Stimulated activated CD8-positive, alpha-beta memory T cell treated with anti-CD3 and anti-CD28 coated beads, Interleukin-12 subunit alpha, Interleukin-12 subunit beta, amount 100 ng/mL, for 4 hours (primary cell): ENCODE results near the gene PHF13.
A peak's percentile ranks its signal among the peaks of the same experiment; 100 is the strongest.
"Not testable (repeated sequence)": the region's sequence is repeated elsewhere in the genome, so short reads cannot be mapped to it uniquely, and the experiment has no call there.

Experiments used
- DNase-seq: peaks from one replicate; pipeline ENCODE4 v3.0.0-alpha.2; 2020; ENCODE audit warnings: low read depth

The PHF13 gene

DNA sequence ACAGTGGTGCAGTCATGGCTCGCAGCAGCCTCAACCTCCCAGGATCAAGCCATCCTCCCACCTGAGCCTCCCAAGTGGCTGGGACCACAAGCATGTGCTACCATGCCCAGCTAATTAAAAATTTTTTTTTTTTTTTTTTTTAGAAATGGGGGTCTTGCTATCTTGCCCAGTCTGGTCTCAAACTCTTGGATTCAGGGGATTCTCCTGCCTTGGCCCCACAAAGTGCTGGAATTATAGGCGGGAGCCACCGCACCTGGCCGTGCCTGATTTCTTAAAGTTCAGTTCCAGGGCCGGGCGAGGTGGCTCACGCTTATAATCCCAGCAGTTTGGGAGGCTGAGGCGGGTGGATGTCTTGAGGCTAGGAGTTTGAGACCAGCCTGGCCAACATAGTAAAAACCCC is 17.5 kb downstream of the PHF13 start:
- no peak for DNase-seq

DNA sequence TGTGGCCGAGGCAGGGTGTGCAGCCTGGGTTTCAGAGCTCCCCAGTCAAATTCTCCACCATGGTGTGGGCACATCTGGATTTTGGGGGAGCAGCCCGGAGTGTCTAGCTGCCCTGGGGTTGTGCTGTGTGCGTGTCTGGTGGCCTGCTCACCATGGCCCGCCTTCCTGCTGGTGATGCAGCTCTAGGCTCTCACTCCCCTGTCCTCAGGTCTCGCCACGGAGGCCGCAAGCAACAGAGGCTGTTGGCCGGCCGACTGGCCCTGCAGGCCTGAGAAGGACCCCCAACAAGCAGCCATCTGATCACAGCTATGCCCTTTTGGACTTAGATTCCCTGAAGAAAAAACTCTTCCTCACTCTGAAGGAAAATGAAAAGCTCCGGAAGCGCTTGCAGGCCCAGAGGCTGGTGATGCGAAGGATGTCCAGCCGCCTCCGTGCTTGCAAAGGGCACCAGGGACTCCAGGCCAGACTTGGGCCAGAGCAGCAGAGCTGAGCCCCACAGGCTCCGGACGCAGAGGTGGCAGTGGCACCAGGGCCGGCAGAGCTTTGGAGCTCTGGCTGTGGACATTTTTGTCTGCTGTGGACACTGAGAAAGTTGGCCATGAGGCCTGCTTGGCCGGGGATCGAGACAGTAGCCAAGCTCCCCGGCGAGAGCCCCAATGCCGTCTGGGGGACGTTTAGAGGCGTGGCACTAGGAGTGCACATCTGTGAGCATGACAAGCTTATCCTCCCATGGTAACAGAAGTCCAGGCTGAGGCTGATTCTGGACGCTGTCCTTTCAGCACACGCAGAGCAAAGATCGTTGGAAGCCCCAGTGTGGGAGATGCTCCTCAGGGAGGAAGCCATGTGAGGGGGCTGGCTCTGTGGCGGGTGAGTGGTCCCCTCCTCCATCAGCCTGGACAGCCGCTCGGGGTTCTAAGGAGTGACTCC is 19.3 kb downstream of the PHF13 start:
- DNase-seq = no peak

DNA sequence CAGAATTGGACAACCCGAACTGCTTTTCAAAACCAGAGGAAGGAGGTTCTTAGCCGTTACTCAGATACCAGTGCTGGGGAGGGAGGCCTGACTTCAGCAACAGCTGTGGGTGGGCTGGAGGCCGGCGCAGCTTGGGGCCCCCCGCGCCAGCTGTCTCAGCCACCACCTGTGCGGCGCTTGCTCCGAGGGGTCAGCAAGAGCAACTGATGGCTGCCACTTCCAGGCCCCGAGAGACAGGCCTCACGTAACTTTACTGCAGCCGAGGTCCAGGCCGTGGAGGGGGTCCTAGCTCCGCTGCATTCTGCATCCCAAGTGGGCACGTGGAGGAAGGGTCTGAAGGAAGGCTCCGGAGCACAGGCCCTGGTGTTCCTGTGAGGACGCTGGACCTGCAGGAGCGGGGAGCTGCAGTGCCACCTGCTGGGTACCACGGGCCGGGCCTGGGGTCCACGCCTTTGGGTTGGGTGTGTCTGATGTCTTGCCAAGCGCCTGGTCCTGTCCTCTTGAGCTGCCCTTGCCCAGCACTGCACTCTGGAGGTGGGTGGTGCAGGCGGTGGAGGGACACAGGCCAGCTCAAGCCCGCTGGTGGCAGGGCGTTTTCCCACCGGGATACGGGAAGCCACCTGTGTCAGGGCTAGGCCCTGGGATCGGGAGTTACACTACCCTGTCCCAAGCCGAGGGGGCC is 21.0 kb downstream of the PHF13 start:
- DNase-seq = peak; percentile 14

DNA sequence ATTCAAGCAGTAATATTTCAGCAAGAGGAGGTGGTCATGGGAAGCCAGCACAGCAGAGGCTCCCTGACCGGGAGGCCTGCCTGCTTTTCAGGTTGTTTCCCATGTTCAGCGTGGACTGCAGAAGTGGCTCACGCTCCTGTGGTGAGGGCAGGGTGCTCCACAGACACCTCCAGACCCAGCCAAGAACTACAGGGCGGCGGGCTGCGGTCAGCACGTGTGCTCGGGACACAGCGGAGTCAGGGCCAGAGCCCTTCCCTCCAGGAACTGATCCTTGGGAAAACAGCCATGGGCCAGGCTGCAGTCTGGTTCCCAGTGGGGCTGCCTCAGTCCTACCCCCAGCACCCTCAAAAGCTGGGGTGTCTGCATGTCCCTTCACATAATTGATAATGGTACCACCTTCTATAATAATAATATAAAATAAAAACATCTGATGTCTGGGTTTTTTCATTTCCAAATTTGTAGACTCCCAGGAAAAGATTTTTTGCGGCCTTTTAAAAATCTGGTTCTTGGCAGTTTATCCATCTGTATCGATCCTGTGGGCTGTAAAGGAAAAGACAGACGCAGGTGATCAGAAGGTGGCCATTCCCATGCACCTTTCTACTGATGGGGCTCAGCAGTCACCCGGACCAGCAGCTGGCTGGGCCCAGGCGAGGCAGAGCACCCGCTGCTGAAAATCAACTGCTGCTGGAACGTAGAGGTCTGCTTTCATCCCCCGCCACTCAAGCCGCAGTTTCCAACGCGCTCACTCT is 21.8 kb downstream of the PHF13 start:
- no peak for DNase-seq

DNA sequence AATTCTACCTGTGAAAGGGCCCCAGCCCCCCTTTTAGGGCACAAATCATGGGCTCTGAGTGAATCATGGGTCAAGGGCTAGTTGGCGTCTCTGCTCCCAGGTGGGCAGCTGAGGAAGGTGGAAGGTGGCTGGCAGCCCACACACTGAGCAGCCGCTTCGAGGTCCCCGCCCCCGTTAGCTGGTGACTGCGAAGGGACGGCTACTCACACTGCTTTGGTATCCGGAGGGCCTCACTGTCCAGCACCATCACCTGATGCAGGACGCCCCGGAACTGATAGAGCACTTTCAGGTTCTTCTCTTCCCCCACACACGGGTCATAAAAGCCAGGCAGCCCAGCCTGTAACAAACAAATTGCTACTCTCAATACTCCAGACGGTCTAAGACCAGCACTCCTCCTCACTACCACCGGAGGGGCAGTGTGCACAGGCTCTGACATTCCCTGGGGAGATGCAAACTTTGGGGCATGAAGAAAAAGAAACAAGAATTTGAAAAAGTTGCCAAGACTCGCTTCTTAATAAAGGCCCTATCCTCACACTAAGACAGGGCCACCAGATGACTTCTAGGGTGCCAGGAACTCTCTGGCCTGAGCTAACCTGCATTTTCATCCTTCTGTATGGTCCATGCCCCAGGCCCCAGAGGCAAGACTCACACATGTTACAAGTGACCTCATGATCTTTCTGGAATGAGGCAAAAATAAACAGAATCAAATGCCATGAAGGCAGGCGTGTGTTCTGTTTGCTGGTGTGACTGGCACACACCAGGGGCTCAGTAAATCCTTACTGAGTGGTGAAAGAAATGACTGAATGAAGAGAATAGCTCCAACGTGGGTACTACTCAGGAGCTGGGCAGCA is 22.6 kb downstream of the PHF13 start:
- no peak for DNase-seq

DNA sequence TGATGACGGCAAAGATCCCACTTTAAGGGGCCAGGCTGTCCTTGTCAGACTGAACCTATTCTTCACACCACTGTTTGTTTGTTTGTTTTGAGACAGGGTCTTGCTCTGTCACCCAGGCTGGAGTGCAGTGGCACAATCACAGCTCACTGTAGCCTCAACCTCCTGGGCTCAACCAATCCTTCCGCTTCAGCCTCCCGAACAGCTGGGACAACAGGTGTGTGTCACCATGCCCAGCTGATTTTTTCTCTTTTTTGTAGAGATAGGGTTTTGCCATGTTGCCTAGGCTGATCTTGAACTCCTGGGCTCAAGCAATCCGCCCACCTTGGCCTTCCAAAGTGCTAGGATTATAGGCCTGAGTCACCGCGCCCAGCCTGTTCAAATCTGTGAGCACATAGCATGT is 23.2 kb downstream of the PHF13 start:
- not testable (repeated sequence) for DNase-seq

DNA sequence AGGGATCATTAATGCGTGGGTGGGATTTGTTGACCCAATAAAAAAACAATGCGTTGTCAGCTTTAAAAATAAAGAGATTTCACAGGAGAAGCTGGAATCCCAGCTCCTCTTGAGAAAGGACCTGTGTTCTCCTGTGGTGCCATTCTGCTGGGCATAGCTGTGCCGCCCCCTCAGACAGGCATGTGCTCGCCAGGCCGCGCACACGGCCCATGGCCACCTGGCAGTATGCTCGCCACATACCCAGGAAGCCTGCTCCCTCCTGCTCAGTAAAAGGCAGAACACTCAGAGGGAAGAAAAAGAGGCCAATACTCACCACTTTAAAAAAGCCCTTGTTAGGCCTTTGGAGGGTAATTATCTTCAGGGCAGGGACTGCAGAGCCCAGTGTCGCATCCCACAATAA is 24.2 kb downstream of the PHF13 start:
- no peak for DNase-seq

DNA sequence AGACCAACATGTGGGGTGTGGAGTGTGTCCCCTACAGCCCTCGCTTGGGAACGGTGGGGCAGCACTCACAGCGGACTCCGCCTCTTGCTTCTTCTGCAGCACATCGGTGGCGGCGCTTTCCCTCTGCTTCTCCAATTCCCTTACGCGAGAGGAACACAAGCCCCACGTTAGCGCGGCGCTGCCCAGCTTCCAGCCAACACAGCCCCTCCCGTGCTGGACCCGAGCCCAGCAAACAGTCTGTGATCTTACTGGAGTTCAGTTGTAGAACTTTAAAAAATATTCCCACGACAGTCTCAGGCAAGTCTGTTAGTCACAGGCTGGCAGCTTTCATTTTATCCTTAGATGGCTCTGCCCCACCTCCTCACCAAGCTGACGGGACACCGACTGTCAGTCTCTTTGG is 24.7 kb downstream of the PHF13 start:
- DNase-seq = no peak

DNA sequence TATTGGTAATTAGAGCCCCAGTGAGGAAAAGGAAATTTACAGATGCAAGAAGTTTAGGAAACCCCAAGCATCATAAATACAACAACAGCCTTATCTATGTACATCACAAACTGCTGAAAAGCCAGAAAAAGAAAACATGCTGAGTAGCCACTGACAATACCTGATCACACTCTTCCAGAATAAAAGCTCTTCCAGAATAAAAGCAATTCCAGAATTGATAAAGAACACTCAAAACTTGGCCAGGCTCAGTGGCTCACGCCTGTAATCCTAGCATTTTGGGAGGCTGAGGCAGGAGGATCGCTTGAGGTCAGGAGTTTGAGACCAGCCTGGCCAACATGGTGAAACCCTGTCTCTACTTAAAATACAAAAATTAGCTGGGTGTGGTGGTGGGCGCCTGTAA is 27.3 kb downstream of the PHF13 start:
- not testable (repeated sequence) for DNase-seq

DNA sequence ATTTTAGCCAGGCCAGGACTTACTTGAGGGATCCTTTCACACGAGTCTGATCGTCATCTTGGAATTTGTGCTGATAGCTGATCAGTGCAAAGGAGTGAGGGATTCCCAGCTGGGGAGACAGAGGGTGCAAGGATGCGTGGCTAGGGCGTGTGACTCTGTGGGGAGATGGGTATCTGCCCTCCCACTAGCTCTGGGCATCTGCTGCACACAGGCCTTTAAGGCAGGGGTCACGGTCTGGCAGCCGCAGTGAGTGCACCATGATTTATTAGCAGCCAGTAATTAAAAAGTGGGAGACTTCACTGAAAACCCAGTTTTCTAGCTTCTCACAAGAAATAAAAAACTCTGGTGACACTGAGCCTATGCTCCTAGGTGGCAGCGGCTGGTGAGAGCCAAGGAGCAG is 31.5 kb downstream of the PHF13 start:
- DNase-seq = no peak

DNA sequence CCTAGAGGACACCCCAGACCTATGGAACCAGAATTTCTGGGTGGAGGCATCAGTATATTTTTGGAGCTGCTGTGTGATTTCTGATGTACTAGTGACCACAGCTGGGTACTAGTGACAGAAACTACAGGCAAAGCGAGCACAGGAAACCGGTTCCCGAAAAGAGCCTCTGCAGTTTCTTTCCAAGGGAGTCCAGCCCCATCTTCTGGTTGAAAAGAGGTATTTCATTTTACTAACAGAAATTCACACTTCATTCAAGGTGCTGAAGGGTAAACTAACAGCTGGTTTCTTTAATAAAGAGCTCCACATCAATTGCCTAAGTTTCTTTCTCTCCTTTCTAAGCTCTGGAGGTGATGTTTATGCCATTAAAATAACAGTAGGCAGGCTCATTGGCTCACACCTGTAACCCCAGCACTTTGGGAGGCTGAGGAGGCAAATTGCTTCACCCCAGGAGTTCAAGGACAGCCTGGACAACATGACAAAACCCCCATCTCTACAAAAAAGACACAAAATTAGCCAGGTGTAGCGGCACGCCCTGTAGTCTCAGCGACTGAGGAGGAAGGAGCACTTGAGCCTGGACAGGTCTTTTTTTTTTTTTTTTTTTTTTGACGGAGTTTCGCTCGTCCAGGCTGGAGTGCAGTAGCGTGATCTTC is 33.1 kb downstream of the PHF13 start:
- no peak for DNase-seq

DNA sequence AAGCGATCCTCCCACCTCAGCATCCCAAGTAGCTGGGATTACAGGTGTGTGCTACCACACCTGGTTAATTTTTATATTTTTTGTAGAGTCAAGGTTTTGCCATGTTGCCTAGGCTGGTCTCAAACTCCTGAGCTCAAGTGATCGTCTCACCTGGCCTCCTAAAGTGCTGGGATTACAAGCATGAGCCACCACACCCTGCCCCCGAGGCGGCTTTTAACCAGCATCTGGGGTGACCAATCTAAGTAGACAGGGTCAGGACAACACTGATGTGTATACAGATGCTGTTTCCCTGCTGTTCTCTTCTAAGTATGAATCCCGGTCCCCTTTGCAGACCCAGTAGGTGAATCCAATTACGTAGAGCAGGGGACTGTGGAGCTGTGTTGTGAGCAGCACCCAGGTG is 35.0 kb downstream of the PHF13 start:
- no peak for DNase-seq

DNA sequence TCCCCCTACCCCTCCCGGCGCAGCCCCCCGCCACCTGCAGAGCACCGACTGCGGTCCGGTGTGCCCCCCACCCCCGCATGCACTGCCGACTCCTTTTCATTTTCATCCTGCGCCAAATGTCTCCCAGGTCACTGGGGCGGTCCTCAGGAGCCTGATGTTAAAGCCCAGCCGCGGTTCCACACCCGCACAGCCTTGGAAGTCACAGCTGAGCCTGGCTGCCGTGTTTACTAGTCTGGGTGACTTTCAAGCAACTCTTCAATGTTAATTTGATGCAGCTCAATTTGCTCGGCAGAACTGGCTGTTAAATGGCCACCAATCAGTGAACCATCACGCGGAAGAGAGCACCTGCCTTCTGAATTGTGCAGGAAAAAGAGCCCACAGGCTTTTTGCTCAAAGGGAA is 38.4 kb downstream of the PHF13 start:
- no peak for DNase-seq

DNA sequence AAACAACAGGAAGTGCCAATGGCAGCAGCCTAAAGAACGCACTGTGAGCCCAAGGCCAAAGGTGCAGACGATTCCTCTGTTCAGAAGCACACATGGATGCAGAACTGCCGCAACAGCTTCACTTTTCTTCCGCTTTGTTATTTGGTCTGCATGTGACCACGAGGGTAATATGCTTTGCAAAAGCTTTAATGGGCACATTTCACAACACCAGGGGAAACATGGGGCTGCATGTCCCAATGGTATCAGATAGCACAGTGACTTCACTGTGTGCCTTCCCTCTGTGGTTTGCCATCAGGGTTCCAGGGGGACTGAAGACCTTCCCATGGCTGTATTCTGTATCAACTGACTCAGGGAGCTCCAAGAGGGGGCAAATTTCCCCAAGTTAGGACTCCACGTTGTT is 39.5 kb downstream of the PHF13 start:
- no peak for DNase-seq

DNA sequence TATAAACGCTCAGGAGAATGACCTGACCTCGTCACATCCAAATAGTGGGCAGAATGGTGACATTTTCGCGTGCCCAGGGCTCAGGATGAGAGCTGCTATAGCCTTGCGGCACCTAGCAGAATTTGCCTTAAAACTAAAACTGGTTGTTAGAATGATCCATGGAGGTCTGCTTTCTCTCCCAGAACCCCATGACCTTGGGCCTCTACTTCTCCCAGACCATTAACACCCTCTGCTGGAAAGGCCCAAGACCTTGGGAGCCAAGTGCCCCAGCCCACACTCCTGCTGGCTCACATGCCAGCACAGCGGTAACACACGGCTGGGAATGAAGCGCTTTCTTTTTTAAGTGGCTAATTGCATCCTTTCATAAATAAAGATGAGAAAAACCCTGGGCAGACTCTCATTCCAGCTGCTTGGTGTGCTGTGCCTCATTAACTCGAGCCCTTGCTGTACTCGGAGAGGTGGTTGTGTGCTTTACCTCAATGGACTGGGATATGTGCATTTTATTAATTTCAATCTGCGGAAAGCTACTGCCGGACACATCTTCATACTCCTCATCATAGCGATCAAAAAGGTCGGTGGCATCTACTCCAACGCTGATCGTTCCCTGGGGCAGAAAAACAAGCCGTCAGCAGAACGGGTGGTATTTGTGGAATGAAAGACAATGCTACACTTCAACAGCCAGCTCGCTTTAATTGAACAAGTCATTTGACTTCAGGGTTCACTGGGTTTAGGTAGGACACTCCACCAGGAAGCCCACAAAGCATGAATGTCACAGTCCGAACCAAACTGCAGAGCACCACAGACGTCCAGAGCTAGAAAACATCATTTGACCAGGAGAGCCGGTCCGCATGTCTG is 40.1 kb downstream of the PHF13 start:
- no peak for DNase-seq

DNA sequence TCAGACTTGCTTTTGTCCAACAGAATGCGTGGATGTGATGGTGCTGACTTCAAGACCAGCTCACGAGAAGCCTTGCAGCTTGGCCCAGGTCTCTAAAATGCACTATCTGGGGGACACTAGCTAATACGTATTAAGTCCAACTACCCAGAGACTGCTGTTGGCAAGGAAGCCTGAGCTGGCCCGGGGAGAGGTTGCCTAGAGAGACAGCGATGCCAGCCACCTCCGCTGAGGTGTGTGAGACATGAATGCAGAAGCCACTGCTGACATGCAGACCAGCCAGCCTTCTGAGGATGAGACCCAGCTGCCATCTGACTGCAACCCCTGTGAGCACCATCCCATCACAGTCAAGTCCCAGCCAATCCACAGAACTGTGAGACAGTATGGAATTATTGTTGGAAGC is 43.6 kb downstream of the PHF13 start:
- no peak for DNase-seq

DNA sequence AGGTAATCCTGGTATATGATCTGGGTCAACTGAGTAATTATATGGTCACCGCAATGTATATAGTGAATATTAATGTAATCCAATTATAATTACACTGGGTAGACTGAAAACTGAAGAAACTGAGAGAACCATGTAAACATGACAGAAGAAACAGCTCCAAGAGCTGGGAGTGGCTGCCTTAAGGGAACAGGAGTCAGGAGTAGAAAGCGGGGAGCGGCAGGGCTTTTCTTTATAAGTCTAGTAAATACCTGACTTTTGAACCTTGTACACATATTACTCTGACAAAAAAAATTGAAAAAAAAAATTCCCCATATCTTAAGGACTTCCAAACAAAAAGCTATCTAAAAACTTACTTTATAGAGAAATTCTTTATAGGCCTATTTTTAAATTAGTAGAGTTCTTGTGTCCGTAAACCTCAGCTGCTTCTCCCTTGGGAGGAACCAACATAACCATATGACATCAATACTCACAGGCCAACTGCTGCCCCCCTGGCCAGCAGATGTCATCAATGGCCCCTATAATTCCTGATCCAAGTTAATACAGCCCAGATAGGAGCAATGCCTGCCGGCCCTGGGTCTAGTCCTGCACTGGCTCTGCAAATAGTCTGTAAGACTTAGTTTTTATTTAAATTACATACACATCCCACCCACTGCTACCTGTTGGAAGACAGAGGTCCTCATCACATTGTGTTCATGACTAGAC is 45.0 kb downstream of the PHF13 start:
- no peak for DNase-seq

DNA sequence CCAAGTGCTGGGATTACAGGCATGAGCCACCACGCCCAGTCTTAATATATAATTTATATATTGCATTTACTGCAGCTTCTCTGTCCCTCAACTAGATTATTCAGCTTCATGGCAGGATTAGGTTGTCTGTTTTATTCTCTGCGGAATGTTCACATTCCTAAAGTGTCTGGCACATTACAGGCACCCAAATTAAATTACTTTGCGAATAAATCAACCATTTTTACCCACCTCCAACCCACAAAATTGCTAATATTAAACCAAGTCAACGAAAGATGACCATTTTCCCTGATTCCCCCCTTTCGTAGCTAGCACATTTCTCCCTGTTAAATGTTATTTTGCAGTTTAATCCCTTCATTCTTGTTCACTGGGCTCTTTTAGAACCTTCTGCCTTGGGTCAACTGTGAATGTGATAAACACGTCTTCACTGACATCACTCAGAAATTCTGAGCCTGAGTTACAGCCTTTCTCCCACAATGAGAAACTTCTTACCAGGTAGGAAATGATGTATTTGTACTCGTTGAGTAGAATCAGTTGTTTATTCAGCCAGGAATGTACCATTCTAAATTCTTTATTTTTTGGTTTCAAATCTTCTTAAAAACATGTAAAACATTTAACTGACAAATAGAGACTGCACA is 47.0 kb downstream of the PHF13 start:
- no peak for DNase-seq

DNA sequence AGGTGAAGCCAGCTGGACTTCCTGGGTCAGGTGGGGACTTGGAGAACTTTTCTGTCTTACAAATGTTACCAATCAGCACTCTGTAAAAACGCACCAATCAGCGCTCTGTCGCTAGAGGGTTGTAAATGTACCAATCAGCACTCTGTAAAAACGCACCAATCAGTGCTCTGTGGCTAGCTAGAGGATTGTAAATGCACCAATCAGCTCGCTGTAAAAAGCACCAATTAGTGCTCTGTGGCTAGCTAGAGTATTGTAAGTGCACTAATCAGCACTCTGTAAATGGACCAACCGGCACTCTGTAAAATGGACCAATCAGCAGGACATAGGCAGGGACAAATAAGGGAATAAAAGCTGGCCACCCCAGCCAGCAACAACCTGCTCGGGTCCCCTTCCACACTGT is 48.9 kb downstream of the PHF13 start:
- not testable (repeated sequence) for DNase-seq
